SK-N-MC (cell line): Measurements from ENCODE around the gene LIG4.

Experiments
- DNase-seq: peaks from one replicate; pipeline ENCODE4 v3.0.0-alpha.2; 2011; ENCODE audit warnings: low read depth, low spot score
- H3K27ac ChIP-seq: fragments of 200-600 bp; sonication (generic); 2 replicates; pipeline ENCODE4 v1.5.1; 2016; ENCODE audit warnings: mixed run types
- H3K36me3 ChIP-seq: fragments of 200-600 bp; sonication (generic); 2 replicates; pipeline ENCODE4 v1.6.1; 2017; ENCODE audit warnings: antibody characterized with exemption, low read length, mixed read lengths; ENCODE audit not compliant: insufficient read depth
- H3K4me3 ChIP-seq: fragments of 200-600 bp; sonication (generic); 2 replicates; pipeline ENCODE4 v1.5.1; 2016
- H3K9ac ChIP-seq: fragments of 200-600 bp; sonication (generic); 2 replicates; pipeline ENCODE4 v1.8.0; 2017; ENCODE audit warnings: mixed run types, mixed read lengths; ENCODE audit not compliant: insufficient read length
- H3K9me3 ChIP-seq: fragments of 200-600 bp; sonication (generic); 2 replicates; pipeline ENCODE4 v1.6.1; 2017; ENCODE audit warnings: low read depth, mild to moderate bottlenecking, antibody characterized with exemption, low read length, moderate library complexity, mixed read lengths
- EZH2 ChIP-seq: fragments of 200-600 bp; sonication (generic); IDR thresholded peaks from one replicate; pipeline ENCODE4 v1.6.1; 2017; ENCODE audit warnings: antibody characterized with exemption
- FOXP2 ChIP-seq: optimal IDR thresholded peaks from 2 replicates; pipeline ENCODE3; 2011; ENCODE audit warnings: mild to moderate bottlenecking, moderate library complexity; ENCODE audit not compliant: insufficient read depth; ENCODE audit errors: extremely low read length, control extremely low read depth
- POLR2AphosphoS5 ChIP-seq: IDR thresholded peaks from 2 replicates; pipeline ENCODE4 v1.6.1; 2012; ENCODE audit warnings: mild to moderate bottlenecking, low read depth, low read length, borderline replicate concordance

The LIG4 gene

DNA sequence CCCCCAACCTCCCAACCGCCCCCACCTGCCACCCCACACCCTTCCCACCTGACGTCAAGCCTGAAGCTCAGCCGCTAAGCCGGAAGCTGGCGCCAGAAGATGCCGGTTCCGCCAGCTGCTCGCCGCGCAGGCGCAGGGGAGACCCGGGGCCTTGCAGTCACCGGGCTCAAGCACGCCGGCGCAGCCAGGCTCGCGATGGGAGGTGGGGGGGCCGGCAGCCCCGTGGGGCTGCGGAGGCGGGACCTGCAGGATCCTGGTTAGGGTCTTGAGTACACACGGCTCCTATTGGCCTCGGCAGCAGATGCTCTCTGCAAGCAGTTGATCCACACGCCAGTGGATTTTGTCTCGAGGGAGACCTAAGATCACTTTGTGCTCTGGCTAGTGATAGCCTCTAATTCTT, at the start of gene LIG4:
Gene LIG4, minus strand, starts transcription at position 101 of the 400 bp plus-strand sequence. CDS start 4,268 bp downstream, outside the sequence.
- Histone ChIP-seq H3K9ac (peak within 1 kb of the TSS; percentile 61), H3K4me3 (peak within 1 kb of the TSS; percentile 77), H3K36me3 (peaks cover 8% of the 10 kb centered on the region), H3K27ac (peak within 1 kb of the TSS; percentile 53; the same call in 1 of the 2 replicates), H3K9me3 (no peaks in the 10 kb centered on the region)
- no peak for DNase-seq
- TF ChIP-seq FOXP2, result no peak
- TF ChIP-seq POLR2AphosphoS5, result peak; percentile 78
- no peak for TF ChIP-seq EZH2

DNA sequence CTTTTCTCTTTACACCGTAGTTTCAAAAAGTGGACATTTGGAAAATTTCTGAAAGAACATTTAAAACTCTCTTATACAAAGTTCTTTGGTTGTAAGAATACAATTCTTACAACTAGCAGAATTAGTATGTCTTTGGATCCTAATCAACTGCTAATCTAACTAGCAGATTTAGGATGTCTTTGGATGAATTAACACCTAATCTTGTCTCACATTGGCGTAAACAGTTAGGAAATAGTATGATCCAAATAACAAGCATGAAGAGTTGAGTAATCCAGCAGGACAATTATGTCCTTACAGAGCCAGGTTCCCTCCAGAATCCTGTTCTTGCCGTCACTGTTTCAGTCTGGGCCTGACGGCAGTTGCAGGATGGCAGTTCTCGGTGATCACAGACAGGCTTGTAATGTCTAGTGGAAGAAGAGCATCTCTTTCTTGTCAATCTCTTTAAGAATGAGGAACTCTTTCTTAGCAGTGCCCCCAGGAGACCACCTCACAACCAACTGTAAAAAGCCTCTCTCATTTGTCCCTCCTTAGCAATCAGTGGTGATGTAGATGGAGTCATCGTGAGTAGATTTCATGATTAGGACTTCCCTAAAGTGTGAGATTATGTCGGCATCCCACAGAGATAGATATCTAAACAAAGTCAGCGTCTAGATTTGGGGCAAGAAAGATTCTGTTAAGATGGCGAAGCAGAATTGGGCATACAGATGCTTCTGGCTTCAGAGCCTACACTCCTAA, 48.5 kb upstream of the LIG4 start:
- no peak for DNase-seq
- H3K9ac ChIP-seq, result no peak overlapping the region
- H3K9me3 ChIP-seq, result no peaks in the 10 kb centered on the region
- H3K4me3 ChIP-seq, result no peak overlapping the region
- no peak for TF ChIP-seq EZH2
- no peak for TF ChIP-seq FOXP2
- no peak for TF ChIP-seq POLR2AphosphoS5
- H3K27ac ChIP-seq, result no peak overlapping the region
- H3K36me3 ChIP-seq, result no peaks in the 10 kb centered on the region

DNA sequence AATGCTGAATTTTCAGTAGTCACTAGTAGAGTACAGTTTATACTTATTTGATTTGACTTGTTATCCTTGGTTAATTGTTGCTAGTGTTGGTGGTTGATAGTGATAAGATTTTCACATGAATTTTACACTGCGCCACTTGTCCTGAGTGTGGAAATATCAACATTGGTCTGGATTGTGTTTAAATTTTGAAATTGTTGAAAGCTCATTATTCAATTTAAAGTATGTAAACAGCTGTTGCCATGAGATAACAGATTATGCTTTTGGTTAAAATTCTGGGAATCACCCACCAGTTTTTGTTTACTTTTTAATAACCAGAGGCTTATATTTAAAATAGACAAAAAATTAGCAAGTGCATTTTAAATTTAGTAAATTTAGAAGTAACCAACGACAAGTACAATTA, 41.9 kb upstream of the LIG4 start:
- Histone ChIP-seq H3K9ac (peak overlapping the region; percentile 17), H3K4me3 (no peak overlapping the region), H3K27ac (peak overlapping the region; percentile 40), H3K9me3 (no peaks in the 10 kb centered on the region), H3K36me3 (no peaks in the 10 kb centered on the region)
- no peak for DNase-seq
- TF ChIP-seq EZH2 (no peak), POLR2AphosphoS5 (no peak), FOXP2 (no peak)

DNA sequence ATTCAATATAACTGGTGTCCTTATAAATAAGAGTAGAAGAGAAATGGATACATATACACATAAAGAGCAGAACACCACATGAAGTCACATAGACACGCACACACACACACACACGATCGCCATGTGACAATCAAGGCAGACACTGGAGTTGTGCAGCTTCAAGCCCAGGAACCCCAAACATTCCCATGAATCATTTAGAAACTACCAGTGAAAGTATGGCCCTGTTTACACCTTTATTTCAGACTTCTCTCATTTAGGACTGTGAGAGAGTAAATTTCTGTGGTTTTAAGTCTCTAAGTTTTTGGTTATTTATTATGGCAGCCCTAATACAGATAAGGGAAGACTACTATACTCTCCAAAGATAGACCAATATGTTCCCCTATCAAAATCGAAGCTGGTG, 33.8 kb upstream of the LIG4 start:
- H3K4me3 ChIP-seq, result no peak overlapping the region
- no peak for TF ChIP-seq POLR2AphosphoS5
- no peak for TF ChIP-seq FOXP2
- TF ChIP-seq EZH2, result no peak
- no peaks in the 10 kb centered on the region for H3K36me3 ChIP-seq
- no peak overlapping the region for H3K9ac ChIP-seq
- H3K9me3 ChIP-seq, result 0 out of 2 replicates have a peak, but pooled peaks cover 3% of the 10 kb centered on the region
- H3K27ac ChIP-seq, result no peak overlapping the region
- no peak for DNase-seq

DNA sequence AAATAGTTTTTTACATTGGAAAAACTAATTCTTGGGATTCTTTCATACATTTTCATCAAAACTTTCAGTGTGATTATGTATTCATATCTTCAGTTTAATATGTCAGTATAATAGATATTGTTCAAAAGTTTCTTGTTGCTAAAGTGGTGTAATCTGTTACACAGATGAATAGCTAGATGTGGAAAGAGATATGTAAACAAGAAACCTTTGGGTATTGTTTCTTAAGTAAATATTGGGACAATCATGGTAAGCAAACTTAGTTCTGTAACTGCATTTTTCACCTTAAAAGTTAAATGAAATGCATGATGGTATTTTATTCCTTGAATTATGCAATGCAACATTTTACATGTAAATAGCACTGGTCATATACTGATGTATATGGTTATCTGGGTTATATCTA, 15.0 kb upstream of the LIG4 start:
- TF ChIP-seq POLR2AphosphoS5, result no peak
- no peak for TF ChIP-seq EZH2
- no peak for TF ChIP-seq FOXP2
- no peak overlapping the region for H3K4me3 ChIP-seq
- no peaks in the 10 kb centered on the region for H3K9me3 ChIP-seq
- no peak overlapping the region for H3K27ac ChIP-seq
- peaks cover 24% of the 10 kb centered on the region for H3K36me3 ChIP-seq
- no peak overlapping the region for H3K9ac ChIP-seq
- no peak for DNase-seq

DNA sequence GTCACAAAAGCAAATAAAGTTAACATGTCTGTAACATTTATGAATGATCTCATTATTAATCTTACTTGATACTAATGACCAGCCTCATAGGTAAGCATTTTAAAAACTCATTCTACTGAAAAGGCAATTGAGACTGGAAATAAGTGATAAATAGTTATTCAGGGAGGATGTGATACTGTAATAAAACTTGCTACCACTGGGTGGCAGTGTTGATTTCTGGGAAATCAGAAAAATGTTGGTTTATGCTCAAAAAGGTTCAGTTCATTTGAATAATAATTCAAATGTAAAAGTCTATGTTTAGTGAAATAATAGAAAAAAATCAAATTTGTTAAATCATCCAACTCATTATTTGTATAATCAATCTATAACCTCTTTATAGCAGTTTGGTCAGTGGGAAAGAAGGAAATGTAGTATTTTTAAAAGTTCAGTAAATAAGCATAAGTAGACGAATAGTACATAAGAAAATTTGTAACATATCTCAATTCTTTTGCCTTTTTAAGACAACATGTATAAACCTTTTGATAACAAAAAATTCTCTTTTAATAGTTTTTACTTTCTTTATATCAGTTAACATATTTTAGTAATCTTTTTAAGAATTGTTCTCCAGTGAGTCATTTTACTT, 12.4 kb upstream of the LIG4 start:
- peak overlapping the region; percentile 28 for H3K9ac ChIP-seq
- H3K9me3 ChIP-seq, result no peaks in the 10 kb centered on the region
- TF ChIP-seq FOXP2, result no peak
- TF ChIP-seq POLR2AphosphoS5, result no peak
- no peak for TF ChIP-seq EZH2
- H3K27ac ChIP-seq, result 0 out of 2 replicates have a peak overlapping the region, but pooled peaks have one; percentile 14
- peak; percentile 57 for DNase-seq
- H3K36me3 ChIP-seq, result peaks cover 19% of the 10 kb centered on the region
- no peak overlapping the region for H3K4me3 ChIP-seq

DNA sequence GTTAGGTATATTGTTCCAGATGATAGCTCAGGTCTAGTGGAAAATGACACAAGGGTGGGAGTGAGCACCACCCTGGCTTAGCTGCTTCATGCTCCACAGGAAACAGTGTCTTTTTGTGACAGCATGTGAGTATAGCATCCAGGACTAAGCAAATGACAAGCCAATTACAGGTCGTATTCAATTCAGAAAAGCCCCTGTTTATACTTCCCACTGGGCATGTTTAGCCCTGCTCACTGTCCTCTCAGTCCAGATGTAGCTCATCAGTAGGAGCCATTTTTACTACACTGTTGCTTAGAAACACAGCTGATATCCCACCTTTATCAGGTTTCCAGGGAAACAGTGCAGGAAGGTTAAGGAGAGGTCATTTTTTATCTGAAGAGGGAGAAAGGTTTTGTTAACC, 10.8 kb upstream of the LIG4 start:
- H3K4me3 ChIP-seq, result no peak overlapping the region
- H3K9me3 ChIP-seq, result no peaks in the 10 kb centered on the region
- no peak for DNase-seq
- no peak overlapping the region for H3K9ac ChIP-seq
- H3K36me3 ChIP-seq, result peaks cover 17% of the 10 kb centered on the region
- H3K27ac ChIP-seq, result no peak overlapping the region; the same call in 1 of the 2 replicates
- TF ChIP-seq FOXP2 (no peak), EZH2 (no peak), POLR2AphosphoS5 (no peak)

DNA sequence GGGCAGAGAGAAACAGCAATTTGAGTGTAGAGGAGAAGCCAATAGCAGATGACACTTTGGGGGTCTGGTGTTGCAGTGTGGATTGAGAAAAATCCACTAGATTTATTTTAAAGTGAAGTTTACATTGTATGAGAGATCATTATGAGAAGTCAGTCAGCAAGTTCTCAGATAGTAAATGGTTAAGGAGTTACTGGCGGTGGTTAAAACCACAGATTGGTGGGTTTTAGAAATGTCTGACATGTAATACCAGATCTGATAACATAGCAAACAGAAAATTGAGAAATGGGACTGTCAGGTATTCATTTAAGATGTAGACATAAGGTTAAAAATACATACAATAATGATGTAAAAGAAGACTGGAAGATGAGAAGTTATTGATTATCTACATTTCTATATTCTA, 10.1 kb upstream of the LIG4 start:
- Histone ChIP-seq H3K9ac (no peak overlapping the region), H3K36me3 (peaks cover 21% of the 10 kb centered on the region), H3K9me3 (no peaks in the 10 kb centered on the region), H3K27ac (no peak overlapping the region), H3K4me3 (no peak overlapping the region)
- no peak for TF ChIP-seq EZH2
- TF ChIP-seq POLR2AphosphoS5, result no peak
- TF ChIP-seq FOXP2, result no peak
- no peak for DNase-seq
